K562 (cell line): ENCODE measurements around the gene HLA-DOA. TPM values are rescaled to one million over a fixed set of nuclear protein-coding genes. Genes with fewer than 3 reads are reported as not detected.

Experiments
- CCAR2 ChIP-seq: fragments of 200-400 bp; formaldehyde crosslinking; IDR thresholded peaks from 2 replicates; pipeline ENCODE4 v1.6.1; 2017; ENCODE audit warnings: mild to moderate bottlenecking, low read depth, low read length
- CSDE1 ChIP-seq, 2 experiments: fragments of 450-650 bp; IDR thresholded peaks; 2 replicates each; pipeline ENCODE4 v1.6.1; 2016; ENCODE audit warnings: mild to moderate bottlenecking in 1 of 2
- DPF2 ChIP-seq: fragments of 450-650 bp; IDR thresholded peaks from 2 replicates; pipeline ENCODE4 v1.6.1; 2016
- HMGN3 ChIP-seq: IDR thresholded peaks from 2 replicates; pipeline ENCODE4 v1.6.1; 2011; ENCODE audit warnings: borderline replicate concordance, low read depth, mild to moderate bottlenecking, mixed read lengths, low read length; ENCODE audit not compliant: insufficient read length; ENCODE audit errors: extremely low read depth
- HMGXB4 ChIP-seq: sonication (generic); formaldehyde crosslinking; IDR thresholded peaks from 2 replicates; pipeline ENCODE4 v1.8.1; 2023; ENCODE audit warnings: mild to moderate bottlenecking, missing genetic modification reagents
- ID3 ChIP-seq, 2 experiments: fragments of 250-450 bp in 1 of 2; fragments of 450-650 bp in 1 of 2; sonication (Bioruptor Pico) in 1 of 2; IDR thresholded peaks; 2 replicates each; pipeline versions ENCODE4 v1.6.1 to v1.8.0; 2016 to 2021; ENCODE audit warnings: mild to moderate bottlenecking in 2 of 2, moderate library complexity in 2 of 2, missing compliant biosample characterization in 1 of 2, missing genetic modification characterization in 1 of 2
- IFI16 ChIP-seq: fragments of 250-450 bp; sonication (Bioruptor Pico); IDR thresholded peaks from 2 replicates; pipeline ENCODE4 v2.1.2; 2022; ENCODE audit warnings: mild to moderate bottlenecking, inconsistent platforms
- IRF2 ChIP-seq: sonication (generic); formaldehyde crosslinking; IDR thresholded peaks from 2 replicates; pipeline ENCODE4 v1.8.1; 2022; ENCODE audit warnings: mild to moderate bottlenecking, missing genetic modification reagents
- MBD1 ChIP-seq: fragments of 250-450 bp; sonication (Bioruptor Pico); IDR thresholded peaks from 2 replicates; pipeline ENCODE4 v1.8.0; 2022; ENCODE audit warnings: inconsistent platforms
- MTA1 ChIP-seq: fragments of 450-650 bp; IDR thresholded peaks from 2 replicates; pipeline ENCODE4 v1.6.1; 2017; ENCODE audit warnings: borderline replicate concordance
- NELFE ChIP-seq: IDR thresholded peaks from 2 replicates; pipeline ENCODE4 v1.6.1; 2011; ENCODE audit warnings: mild to moderate bottlenecking; ENCODE audit not compliant: insufficient read depth, insufficient read length
- PPARD ChIP-seq: fragments of 250-450 bp; sonication (Bioruptor Pico); IDR thresholded peaks from 2 replicates; pipeline ENCODE4 v1.8.0; 2022; ENCODE audit warnings: inconsistent platforms, mild to moderate bottlenecking, moderate library complexity
- RERE ChIP-seq: sonication (generic); formaldehyde crosslinking; IDR thresholded peaks from 2 replicates; pipeline ENCODE4 v1.8.0; 2023; ENCODE audit warnings: missing genetic modification reagents, mild to moderate bottlenecking, borderline replicate concordance
- RFX1 ChIP-seq: fragments of 450-650 bp; IDR thresholded peaks from 2 replicates; pipeline ENCODE4 v1.6.1; 2016; ENCODE audit warnings: mild to moderate bottlenecking, moderate library complexity
- STAT5A ChIP-seq: IDR thresholded peaks from 2 replicates; pipeline ENCODE4 v1.6.1; 2012; ENCODE audit warnings: low read length, inconsistent platforms, borderline replicate concordance
- ZC3H4 ChIP-seq: sonication (generic); formaldehyde crosslinking; IDR thresholded peaks from 2 replicates; pipeline ENCODE4 v1.9.0; 2021; ENCODE audit warnings: missing genetic modification reagents, borderline replicate concordance
- ZNF766 ChIP-seq: fragments of 200-800 bp; sonication (Bioruptor generic); conservative IDR thresholded peaks from 2 replicates; pipeline ENCODE4 v1.6.1; 2016; ENCODE audit warnings: missing genetic modification characterization, missing compliant biosample characterization
- ZSCAN32 ChIP-seq: fragments of 450-650 bp; formaldehyde crosslinking; IDR thresholded peaks from 2 replicates; pipeline ENCODE4 v1.4.0; 2020; ENCODE audit warnings: mild to moderate bottlenecking, moderate library complexity
- polyA plus RNA-seq, 8 experiments: library from polyadenylated mRNA; depleted of rRNA in 4 of 8; stranded (reverse) in 5 of 8; unstranded in 3 of 8; fragments of >200 nt; fragmentation: Nextera tagmentation in 2 of 8; fragmentation: Illumina TruSeq in 1 of 8; extraction: Ambion mirVana in 2 of 8; extraction: Trizol in 1 of 8; gene quantifications; 2 replicates each; pipeline versions ENCODE4 v1.2.1 to v1.2.3, GENCODE V29; 2011 to 2014; ENCODE audit warnings: inconsistent platforms in 1 of 8, missing spikeins in 1 of 8
- total RNA-seq, 7 experiments: library from RNA; depleted of rRNA in 6 of 7; stranded (reverse); fragments of >200 nt in 6 of 7; fragmentation: Illumina TruSeq in 2 of 7; extraction: Trizol in 2 of 7; gene quantifications; 2 replicates each; pipeline versions ENCODE4 v1.2.1 to v1.2.3, GENCODE V29; 2011 to 2021; ENCODE audit warnings: low replicate concordance in 1 of 7

The HLA-DOA gene
- total and polyA plus RNA-seq, 9 of the 15 experiments (the other 6 are each of a cell fraction or from before 2014, with no cell fraction given): 0.07 TPM; not detected in 8

- TF ChIP-seq HMGXB4 (CRISPR knock-in tag) (no peak; the same call in none of the 2 replicates), ZC3H4 (CRISPR knock-in tag) (peak; percentile 60; the same call in 1 of the 2 replicates), HMGN3 (no peak), MTA1 (no peak; the same call in 1 of the 2 replicates), DPF2 (no peak), CCAR2 (no peak), STAT5A (no peak), RFX1 (no peak), ZSCAN32 (CRISPR knock-in tag) (no peak), PPARD (CRISPR knock-in tag) (no peak), RERE (CRISPR knock-in tag) (no peak), NELFE (no peak), ZNF766 (no peak), IFI16 (CRISPR knock-in tag) (no peak), IRF2 (no peak), CSDE1 (IDR thresholded peaks at IDR 0.05) (no peak), MBD1 (CRISPR knock-in tag) (no peak), ID3 (CRISPR knock-in tag; IDR thresholded peaks at IDR 0.05) (no peak), ID3 (tag; IDR thresholded peaks at IDR 0.05) (no peak)
Measured at GRCh38 chr6:32968867-32969684, 40.3 kb downstream of the HLA-DOA start (continued).
